Measurements from ENCODE around the gene SRI. TPM values are rescaled to one million over a fixed set of nuclear protein-coding genes. Genes with fewer than 3 reads are reported as not detected.
A peak's percentile ranks its signal among the peaks of the same experiment; 100 is the strongest.

Gene SRI
- total RNA-seq, 1 donor from 2014 or later = 109 TPM

- no peak for DNase-seq (ENCODE audit: low read depth)
- no peak for TF ChIP-seq CTCF (IDR thresholded peaks at IDR 0.05; ENCODE audit: insufficient read depth, low read length, poor library complexity, severe bottlenecking)
- Histone ChIP-seq H3K4me3 (ENCODE audit: low read depth, low read length) (no peak overlapping the region), H3K27me3 (ENCODE audit: control insufficient read depth, insufficient read depth, low read length) (no peaks in the 10 kb centered on the region), H3K36me3 (ENCODE audit: control insufficient read depth, insufficient read depth, low read length) (no peaks in the 10 kb centered on the region)
Observed at GRCh38 chr7:88253640-88254039, 33.8 kb upstream of the SRI start.

- Histone ChIP-seq H3K27me3 (ENCODE audit: control insufficient read depth, insufficient read depth, low read length) (no peaks in the 10 kb centered on the region), H3K4me3 (ENCODE audit: low read depth, low read length) (no peak overlapping the region), H3K36me3 (ENCODE audit: control insufficient read depth, insufficient read depth, low read length) (no peaks in the 10 kb centered on the region)
- TF ChIP-seq CTCF (IDR thresholded peaks at IDR 0.05; ENCODE audit: insufficient read depth, low read length, poor library complexity, severe bottlenecking) = no peak
- DNase-seq (ENCODE audit: low read depth) = no peak
Observed at GRCh38 chr7:88244258-88244657, 24.4 kb upstream of the SRI start.

GRCh38 chr7:88243345-88243909 lies 23.6 kb upstream of the SRI start:
- Histone ChIP-seq H3K27me3 (ENCODE audit: control insufficient read depth, insufficient read depth, low read length) (no peaks in the 10 kb centered on the region), H3K36me3 (ENCODE audit: control insufficient read depth, insufficient read depth, low read length) (no peaks in the 10 kb centered on the region), H3K4me3 (ENCODE audit: low read depth, low read length) (no peak overlapping the region)
- TF ChIP-seq CTCF (IDR thresholded peaks at IDR 0.05; ENCODE audit: insufficient read depth, low read length, poor library complexity, severe bottlenecking) = peak; percentile 74
- DNase-seq (ENCODE audit: low read depth) = no peak

- no peak for DNase-seq (ENCODE audit: low read depth)
- no peak for TF ChIP-seq CTCF (IDR thresholded peaks at IDR 0.05; ENCODE audit: insufficient read depth, low read length, poor library complexity, severe bottlenecking)
- H3K4me3 ChIP-seq (ENCODE audit: low read depth, low read length) = no peak overlapping the region
- H3K36me3 ChIP-seq (ENCODE audit: control insufficient read depth, insufficient read depth, low read length) = no peaks in the 10 kb centered on the region
- H3K27me3 ChIP-seq (ENCODE audit: control insufficient read depth, insufficient read depth, low read length) = no peaks in the 10 kb centered on the region
Observed at GRCh38 chr7:88239852-88240251, 20.0 kb upstream of the SRI start.

GRCh38 chr7:88233828-88234227 lies 14.0 kb upstream of the SRI start:
- Histone ChIP-seq H3K27me3 (ENCODE audit: control insufficient read depth, insufficient read depth, low read length) (no peaks in the 10 kb centered on the region), H3K36me3 (ENCODE audit: control insufficient read depth, insufficient read depth, low read length) (no peaks in the 10 kb centered on the region), H3K4me3 (ENCODE audit: low read depth, low read length) (no peak overlapping the region)
- TF ChIP-seq CTCF (IDR thresholded peaks at IDR 0.05; ENCODE audit: insufficient read depth, low read length, poor library complexity, severe bottlenecking) = no peak
- DNase-seq (ENCODE audit: low read depth) = no peak

- no peak for DNase-seq (ENCODE audit: low read depth)
- Histone ChIP-seq H3K4me3 (ENCODE audit: low read depth, low read length) (no peak overlapping the region), H3K36me3 (ENCODE audit: control insufficient read depth, insufficient read depth, low read length) (no peaks in the 10 kb centered on the region), H3K27me3 (ENCODE audit: control insufficient read depth, insufficient read depth, low read length) (no peaks in the 10 kb centered on the region)
- TF ChIP-seq CTCF (IDR thresholded peaks at IDR 0.05; ENCODE audit: insufficient read depth, low read length, poor library complexity, severe bottlenecking) = no peak
Observed at GRCh38 chr7:88230646-88231045, 10.8 kb upstream of the SRI start.
